OCI-LY7 (cell line): ENCODE measurements around the gene EPHA6. TPM values are rescaled to one million over a fixed set of nuclear protein-coding genes. Genes with fewer than 3 reads are reported as not detected.
"Not testable (repeated sequence)": the region's sequence is repeated elsewhere in the genome, so short reads cannot be mapped to it uniquely, and the experiment has no call there.

Source experiments
- BruUV-seq: library from RNA; stranded (reverse); fragments of 400-500 nt; replicated peaks from 2 replicates; lab custom pipeline; 2021; lab: Mats Ljungman, UMichigan
- CTCF ChIA-PET: fragments of 300-600 bp; sonication (Branson Sonifier 250); formaldehyde crosslinking; loops from one replicate; lab custom pipeline; 2022; ENCODE audit warnings: antibody characterized with exemption; ENCODE audit not compliant: unreplicated experiment; lab: Charles Lee
- POLR2A ChIA-PET: fragments of 300-600 bp; sonication (Branson Sonifier 250); formaldehyde crosslinking; loops from one replicate; lab custom pipeline; 2022; ENCODE audit warnings: antibody characterized with exemption; lab: Charles Lee
- DNase-seq: peaks from one replicate; pipeline ENCODE4 v3.0.0-alpha.2; 2015; ENCODE audit warnings: low spot score
- H2AFZ ChIP-seq: fragments of 200-600 bp; sonication (generic), shearing (Covaris generic); 2 replicates; pipeline ENCODE4 v1.6.1; 2014; ENCODE audit warnings: mild to moderate bottlenecking, antibody characterized with exemption, low read length, moderate library complexity
- H3K27ac ChIP-seq: fragments of 200-600 bp; sonication (generic); 2 replicates; pipeline ENCODE4 v1.5.1; 2014; ENCODE audit warnings: mixed run types, low read depth, mild to moderate bottlenecking, moderate library complexity, low read length, inconsistent platforms; ENCODE audit not compliant: poor library complexity, severe bottlenecking
- H3K36me3 ChIP-seq: fragments of 200-600 bp; sonication (generic); 2 replicates; pipeline ENCODE4 v1.6.1; 2014; ENCODE audit warnings: mild to moderate bottlenecking, antibody characterized with exemption, low read length, moderate library complexity, mixed read lengths; ENCODE audit not compliant: insufficient read depth
- H3K4me1 ChIP-seq: fragments of 200-600 bp; sonication (generic); 2 replicates; pipeline ENCODE4 v1.5.1; 2014; ENCODE audit warnings: mild to moderate bottlenecking, low read length; ENCODE audit not compliant: insufficient read depth, poor library complexity, severe bottlenecking
- H3K4me2 ChIP-seq: fragments of 200-600 bp; sonication (generic); 2 replicates; pipeline ENCODE4 v1.6.1; 2014; ENCODE audit warnings: mild to moderate bottlenecking, low read length
- H3K4me3 ChIP-seq: fragments of 200-600 bp; sonication (generic); 2 replicates; pipeline ENCODE4 v1.5.1; 2014; ENCODE audit warnings: mild to moderate bottlenecking, low read depth, low read length; ENCODE audit not compliant: poor library complexity, severe bottlenecking
- H3K79me2 ChIP-seq: fragments of 200-600 bp; sonication (generic); 2 replicates; pipeline ENCODE4 v1.6.1; 2016; ENCODE audit warnings: low read depth, mild to moderate bottlenecking, low read length, moderate library complexity, mixed read lengths; ENCODE audit not compliant: insufficient read depth
- H3K9me2 ChIP-seq: fragments of 200-600 bp; sonication (generic); 2 replicates; pipeline ENCODE4 v1.6.1; 2016; ENCODE audit warnings: mild to moderate bottlenecking, low read length, mixed read lengths; ENCODE audit not compliant: insufficient read depth
- H3K9me3 ChIP-seq: fragments of 200-600 bp; sonication (generic); 2 replicates; pipeline ENCODE4 v1.6.1; 2014; ENCODE audit warnings: mild to moderate bottlenecking, mixed run types, low read length, mixed read lengths
- H4K20me1 ChIP-seq: fragments of 200-600 bp; sonication (generic); 2 replicates; pipeline ENCODE4 v1.6.1; 2014; ENCODE audit warnings: mild to moderate bottlenecking, antibody characterized with exemption, low read length, moderate library complexity, mixed read lengths; ENCODE audit not compliant: insufficient read depth
- CTCF ChIP-seq: fragments of 200-600 bp; sonication (generic); conservative IDR thresholded peaks from 2 replicates; pipeline ENCODE4 v1.5.1; 2014; ENCODE audit warnings: mild to moderate bottlenecking, antibody characterized with exemption, low read length, moderate library complexity, mixed read lengths
- EZH2phosphoT487 ChIP-seq: fragments of 200-600 bp; sonication (generic); IDR thresholded peaks from 2 replicates; pipeline ENCODE4 v1.6.1; 2018; ENCODE audit warnings: low read depth, borderline replicate concordance, mild to moderate bottlenecking, mixed run types, antibody characterized with exemption, low read length, moderate library complexity, mixed read lengths
- intact Hi-C: fragments of 100-400 bp; cut with micrococcal nuclease; formaldehyde crosslinking; loops from one replicate; pipeline ENCODE4 v1.10.0; 2022; ENCODE audit not compliant: unreplicated experiment
- total RNA-seq, 2 experiments: library from RNA; depleted of rRNA in 1 of 2; stranded (reverse); fragments of >200 nt in 1 of 2; shearing (Covaris generic) in 1 of 2; gene quantifications; 2 replicates each; pipeline ENCODE4 v1.2.3, GENCODE V29; 2014 to 2022

EPHA6 gene
- total RNA-seq, 2 experiments from 2014 or later: not detected

DNA sequence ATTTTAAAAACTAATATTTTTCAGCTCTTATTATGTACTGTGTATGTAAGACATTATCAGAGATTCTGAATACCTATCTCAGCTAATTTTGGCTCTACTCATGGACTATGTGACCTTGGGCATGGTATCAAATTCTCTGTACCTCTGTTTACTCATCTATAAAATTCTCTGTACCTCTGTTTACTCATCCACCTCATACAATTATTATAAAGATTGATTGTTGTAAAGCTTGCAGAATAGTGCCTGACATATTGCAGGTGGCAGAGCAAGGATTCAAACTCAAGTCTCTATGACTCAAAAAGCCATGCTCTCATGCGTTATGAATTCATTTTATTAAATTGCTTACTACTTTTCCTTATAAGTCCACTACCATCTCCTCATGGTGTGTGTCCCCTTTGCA, 798.2 kb downstream of the EPHA6 start:
- H3K9me3 ChIP-seq: no peaks in the 10 kb centered on the region
- TF ChIP-seq EZH2phosphoT487: no peak
- no peak for TF ChIP-seq CTCF
- no peaks in the 10 kb centered on the region for H3K4me1 ChIP-seq
- ChIA-PET POLR2A (no interaction called here), CTCF (no interaction called here)
- H3K36me3 ChIP-seq: no peaks in the 10 kb centered on the region
- no peak overlapping the region for H3K4me3 ChIP-seq
- no peak overlapping the region for H2AFZ ChIP-seq
- no peak overlapping the region for H3K4me2 ChIP-seq
- no peaks in the 10 kb centered on the region for H4K20me1 ChIP-seq
- no peak for DNase-seq
- no peaks in the 10 kb centered on the region for H3K79me2 ChIP-seq
- no peak overlapping the region for H3K27ac ChIP-seq
- no TSS peak for BruUV-seq
- H3K9me2 ChIP-seq: no peaks in the 10 kb centered on the region
- intact Hi-C loops: no loop called here

- Histone ChIP-seq H3K4me1 (no peaks in the 10 kb centered on the region), H3K9me3 (no peaks in the 10 kb centered on the region), H2AFZ (no peak overlapping the region), H3K4me3 (no peak overlapping the region), H3K79me2 (no peaks in the 10 kb centered on the region), H3K36me3 (no peaks in the 10 kb centered on the region), H4K20me1 (no peaks in the 10 kb centered on the region), H3K9me2 (no peaks in the 10 kb centered on the region), H3K27ac (no peak overlapping the region), H3K4me2 (no peak overlapping the region)
- POLR2A ChIA-PET: interaction anchor here (0.5 kb wide), 1 partner anchor 1738 kb away, joined by 3 read pairs; no protein-coding TSS in a partner anchor
- no peak for DNase-seq
- CTCF ChIA-PET: no interaction called here
- BruUV-seq: no TSS peak
- TF ChIP-seq CTCF (no peak), EZH2phosphoT487 (no peak)
- intact Hi-C loops: no loop called here
Observed at GRCh38 chr3:97613139-97613538, 798.7 kb downstream of the EPHA6 start.

DNA sequence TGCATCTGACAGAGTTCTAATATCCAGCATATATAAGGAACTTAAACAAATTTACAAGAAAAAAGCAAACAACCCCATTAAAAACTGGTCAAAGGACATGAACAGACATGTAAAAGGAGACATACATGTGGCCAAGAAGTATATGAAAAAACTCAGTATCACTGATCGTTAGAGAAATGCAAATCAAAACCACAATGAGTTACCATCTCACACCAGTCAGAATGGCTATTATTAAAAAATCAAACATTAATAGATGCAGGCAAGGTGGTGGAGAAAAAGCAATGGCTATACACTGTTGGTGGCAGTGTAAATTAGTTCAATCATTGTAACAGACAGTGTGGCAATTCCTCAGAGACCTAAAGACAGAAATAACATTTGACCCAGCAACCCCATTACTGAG, 806.1 kb downstream of the EPHA6 start:
- H3K9me2 ChIP-seq, H3K9me3 ChIP-seq, H4K20me1 ChIP-seq, H3K4me2 ChIP-seq, H3K79me2 ChIP-seq, DNase-seq, H2AFZ ChIP-seq, H3K27ac ChIP-seq, CTCF ChIA-PET, H3K4me1 ChIP-seq, H3K36me3 ChIP-seq, H3K4me3 ChIP-seq, intact Hi-C loops, BruUV-seq: not testable (repeated sequence)
- POLR2A ChIA-PET: interaction anchor here (0.7 kb wide), 1 partner anchor 422 kb away, joined by 3 read pairs; no protein-coding TSS in a partner anchor
